Measurements from ENCODE around the gene PCNX2. TPM values are rescaled to one million over a fixed set of nuclear protein-coding genes. Genes with fewer than 3 reads are reported as not detected.

PCNX2 gene
- total and polyA plus RNA-seq, 2 of the 13 experiments (the other 11 are each of a cell fraction or from before 2014, with no cell fraction given), result 0.11 to 0.42 TPM

GRCh38 chr1:233227930-233228465 lies 67.5 kb downstream of the PCNX2 start:
- 4% methylated on average over 4 of the region's 4 CpGs for WGBS (ENCODE audit: low lambda C conversion rate)
- no peak for DNase-seq (ENCODE audit: low spot score)
- H3K36me3 ChIP-seq (replicated peaks in 1 of 2; ENCODE audit: control insufficient read depth in 1 of 2, insufficient read depth in 2 of 2, low read length in 2 of 2), result no peaks in the 10 kb centered on the region
- ChIA-PET POLR2A (no interaction called here), CTCF (ENCODE audit: low intra/inter-chr PET ratio, low total read pairs) (no interaction called here)
- no peak overlapping the region for H2AFZ ChIP-seq (ENCODE audit: low read length)
- H4K20me1 ChIP-seq (ENCODE audit: insufficient read depth, low read length), result no peaks in the 10 kb centered on the region
- intact Hi-C loops (cut with micrococcal nuclease; ENCODE audit: unreplicated experiment) (no loop called here), in situ Hi-C loops (cut with HindIII; ENCODE audit: extremely low pct_ligation_motif_present, low pct_unique_long_range_greater_than_20kb) (loop anchor here (25.0 kb wide), 2 partner anchors 1366 to 1466 kb away; no protein-coding TSS in a partner anchor)
- TF ChIP-seq NPAS2 (CRISPR knock-in tag; IDR thresholded peaks at IDR 0.05; ENCODE audit: borderline replicate concordance), result no peak
- TF ChIP-seq PHB2 (IDR thresholded peaks at IDR 0.05; ENCODE audit: partially characterized antibody), result no peak
- no peak for TF ChIP-seq IRX3 (CRISPR knock-in tag; IDR thresholded peaks at IDR 0.05; ENCODE audit: borderline replicate concordance, low read depth)
- no peak for TF ChIP-seq ZBTB2 (CRISPR knock-in tag; IDR thresholded peaks at IDR 0.05; ENCODE audit: low read depth)
- no peak for TF ChIP-seq NCOA2 (CRISPR knock-in tag; IDR thresholded peaks at IDR 0.05)
- no peak for ATAC-seq
- no peak for FAIRE-seq
- H3K4me2 ChIP-seq (ENCODE audit: low read depth, low read length), result no peak overlapping the region
- no peaks in the 10 kb centered on the region for H3K9me3 ChIP-seq (ENCODE audit: low read length)
- H3K27ac ChIP-seq (ENCODE audit: extremely low read length, insufficient read depth, low read length), result no peak overlapping the region
- no peak overlapping the region for H3K9ac ChIP-seq (ENCODE audit: insufficient read depth, low read depth, low read length)
- H3K79me2 ChIP-seq (ENCODE audit: insufficient read depth, low read length), result no peaks in the 10 kb centered on the region
- no peaks in the 10 kb centered on the region for H3K27me3 ChIP-seq (ENCODE audit: control insufficient read depth in 1 of 2, insufficient read depth in 2 of 2, low read length in 2 of 2)
- H3K4me1 ChIP-seq (ENCODE audit: insufficient read depth, low read length), result no peaks in the 10 kb centered on the region
- BruUV-seq (replicated peaks), result no TSS peak
- H3K4me3 ChIP-seq (replicated peaks in 1 of 3; ENCODE audit: insufficient read depth in 1 of 3, low read depth in 2 of 3, low read length in 3 of 3), result no peak overlapping the region

GRCh38 chr1:233224311-233224710 lies 71.2 kb downstream of the PCNX2 start:
- WGBS (ENCODE audit: low lambda C conversion rate), result 20% methylated on average over 3 of the region's 3 CpGs
- H3K4me1 ChIP-seq (ENCODE audit: insufficient read depth, low read length), result no peaks in the 10 kb centered on the region
- FAIRE-seq (no peak), ATAC-seq (no peak), DNase-seq (ENCODE audit: low spot score) (no peak)
- in situ Hi-C loops (cut with HindIII; ENCODE audit: extremely low pct_ligation_motif_present, low pct_unique_long_range_greater_than_20kb), result no loop called here
- no peaks in the 10 kb centered on the region for H3K36me3 ChIP-seq (replicated peaks in 1 of 2; ENCODE audit: control insufficient read depth in 1 of 2, insufficient read depth in 2 of 2, low read length in 2 of 2)
- no peaks in the 10 kb centered on the region for H3K27me3 ChIP-seq (ENCODE audit: control insufficient read depth in 1 of 2, insufficient read depth in 2 of 2, low read length in 2 of 2)
- ChIA-PET CTCF (ENCODE audit: low intra/inter-chr PET ratio, low total read pairs) (no interaction called here), POLR2A (no interaction called here)
- no peak overlapping the region for H3K27ac ChIP-seq (ENCODE audit: extremely low read length, insufficient read depth, low read length)
- H3K4me2 ChIP-seq (ENCODE audit: low read depth, low read length), result no peak overlapping the region
- intact Hi-C loops (cut with micrococcal nuclease; ENCODE audit: unreplicated experiment), result no loop called here
- H2AFZ ChIP-seq (ENCODE audit: low read length), result no peak overlapping the region
- no peak overlapping the region for H3K4me3 ChIP-seq (replicated peaks in 1 of 3; ENCODE audit: insufficient read depth in 1 of 3, low read depth in 2 of 3, low read length in 3 of 3)
- BruUV-seq (replicated peaks), result no TSS peak
- H3K9me3 ChIP-seq (ENCODE audit: low read length), result no peaks in the 10 kb centered on the region
- no peak overlapping the region for H3K9ac ChIP-seq (ENCODE audit: insufficient read depth, low read depth, low read length)
- no peaks in the 10 kb centered on the region for H4K20me1 ChIP-seq (ENCODE audit: insufficient read depth, low read length)
- H3K79me2 ChIP-seq (ENCODE audit: insufficient read depth, low read length), result no peaks in the 10 kb centered on the region
- TF ChIP-seq ZNF670 (CRISPR knock-in tag; IDR thresholded peaks at IDR 0.05; ENCODE audit: borderline replicate concordance) (no peak), POGK (CRISPR knock-in tag; conservative IDR thresholded peaks at IDR 0.05) (no peak), SMAD1 (CRISPR knock-in tag; IDR thresholded peaks at IDR 0.05; ENCODE audit: borderline replicate concordance, low read depth) (no peak), ZBTB26 (CRISPR knock-in tag; IDR thresholded peaks at IDR 0.05; ENCODE audit: borderline replicate concordance) (no peak), NR0B2 (CRISPR knock-in tag; IDR thresholded peaks at IDR 0.05) (no peak), ZNF746 (CRISPR knock-in tag; IDR thresholded peaks at IDR 0.05) (no peak), STAG1 (CRISPR knock-in tag; IDR thresholded peaks at IDR 0.05) (no peak), REL (CRISPR knock-in tag; conservative IDR thresholded peaks at IDR 0.05) (no peak), TCF7L2 (IDR thresholded peaks at IDR 0.05; ENCODE audit: low read depth, low read length) (no peak)
